ENCODE measurements around the gene LLCFC1.

Gene LLCFC1

DNA sequence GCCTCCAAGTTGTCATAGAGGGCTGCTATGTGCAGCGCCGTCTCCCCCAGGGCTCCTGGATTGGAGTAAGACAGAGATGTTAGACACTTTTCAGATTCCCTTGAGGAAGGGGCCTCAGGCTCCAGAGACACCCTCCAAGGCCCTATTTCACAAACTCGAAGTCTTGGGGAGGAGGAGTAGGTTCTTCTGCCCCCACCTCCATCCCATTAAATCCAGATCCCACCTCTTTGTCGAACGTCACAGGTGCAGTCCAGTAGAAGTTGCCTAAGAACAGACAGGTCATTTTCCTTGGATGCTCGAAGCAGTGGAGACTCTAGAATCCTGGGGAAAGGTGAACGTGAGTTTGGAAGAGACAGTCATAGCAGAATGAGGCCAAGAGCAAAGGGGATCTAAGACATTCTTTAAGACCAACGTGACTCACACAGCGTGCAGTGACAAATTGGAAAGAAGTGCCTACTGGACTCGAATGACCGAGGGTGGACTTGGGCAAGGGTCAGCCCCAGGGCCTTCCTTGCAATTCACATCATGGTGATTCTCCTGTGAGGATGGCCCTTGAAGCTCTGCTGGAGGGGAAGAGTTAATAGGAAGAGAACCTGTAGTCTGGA lies 9.1 kb upstream of the LLCFC1 start:
- TF ChIP-seq, protein P1, sequence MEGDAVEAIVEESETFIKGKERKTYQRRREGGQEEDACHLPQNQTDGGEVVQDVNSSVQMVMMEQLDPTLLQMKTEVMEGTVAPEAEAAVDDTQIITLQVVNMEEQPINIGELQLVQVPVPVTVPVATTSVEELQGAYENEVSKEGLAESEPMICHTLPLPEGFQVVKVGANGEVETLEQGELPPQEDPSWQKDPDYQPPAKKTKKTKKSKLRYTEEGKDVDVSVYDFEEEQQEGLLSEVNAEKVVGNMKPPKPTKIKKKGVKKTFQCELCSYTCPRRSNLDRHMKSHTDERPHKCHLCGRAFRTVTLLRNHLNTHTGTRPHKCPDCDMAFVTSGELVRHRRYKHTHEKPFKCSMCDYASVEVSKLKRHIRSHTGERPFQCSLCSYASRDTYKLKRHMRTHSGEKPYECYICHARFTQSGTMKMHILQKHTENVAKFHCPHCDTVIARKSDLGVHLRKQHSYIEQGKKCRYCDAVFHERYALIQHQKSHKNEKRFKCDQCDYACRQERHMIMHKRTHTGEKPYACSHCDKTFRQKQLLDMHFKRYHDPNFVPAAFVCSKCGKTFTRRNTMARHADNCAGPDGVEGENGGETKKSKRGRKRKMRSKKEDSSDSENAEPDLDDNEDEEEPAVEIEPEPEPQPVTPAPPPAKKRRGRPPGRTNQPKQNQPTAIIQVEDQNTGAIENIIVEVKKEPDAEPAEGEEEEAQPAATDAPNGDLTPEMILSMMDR (IDR thresholded peaks at IDR 0.05; ENCODE audit: insufficient read depth, low read depth, low read length, missing control alignments), result no peak
- no peak for DNase-seq (ENCODE audit: low read depth)
- H3K4me3 ChIP-seq (ENCODE audit: low read length), result no peak overlapping the region

DNA sequence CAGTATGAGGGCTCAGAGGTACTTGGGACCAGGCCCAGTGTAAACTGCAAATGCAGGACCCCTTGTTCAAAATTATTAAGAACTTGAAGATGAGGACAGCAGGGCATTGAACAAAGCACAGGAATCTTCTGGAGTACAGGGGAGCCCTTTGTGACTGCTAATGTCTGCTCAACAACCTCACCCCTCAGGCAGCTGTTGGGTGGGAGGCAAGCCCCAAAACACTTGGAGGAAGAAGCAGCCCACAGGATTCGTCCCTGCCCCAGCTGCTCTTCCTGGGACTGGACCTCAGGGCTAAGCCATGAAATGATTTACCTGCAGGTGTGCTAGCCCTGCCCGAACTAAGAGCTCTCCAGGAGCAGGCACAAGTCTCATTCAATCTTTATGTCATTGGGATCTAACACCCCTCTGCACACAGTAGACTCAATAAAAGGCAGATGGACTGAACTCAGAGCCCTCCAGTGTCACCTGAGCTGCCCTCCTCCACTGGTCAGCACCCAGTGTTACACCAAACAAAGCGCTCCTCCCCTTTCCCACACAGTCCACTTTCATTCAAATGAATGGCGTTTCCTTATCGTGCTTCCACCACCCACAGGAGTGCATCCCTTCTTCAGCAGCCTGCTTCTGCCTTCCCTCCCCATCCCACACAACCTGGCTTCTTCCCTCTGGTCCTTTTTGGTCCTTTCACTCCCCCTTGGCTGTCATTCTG lies 6.7 kb upstream of the LLCFC1 start:
- no peak overlapping the region for H3K4me3 ChIP-seq (ENCODE audit: low read length)
- DNase-seq (ENCODE audit: low read depth), result no peak
- TF ChIP-seq, protein P1 (IDR thresholded peaks at IDR 0.05; ENCODE audit: insufficient read depth, low read depth, low read length, missing control alignments), result no peak

DNA sequence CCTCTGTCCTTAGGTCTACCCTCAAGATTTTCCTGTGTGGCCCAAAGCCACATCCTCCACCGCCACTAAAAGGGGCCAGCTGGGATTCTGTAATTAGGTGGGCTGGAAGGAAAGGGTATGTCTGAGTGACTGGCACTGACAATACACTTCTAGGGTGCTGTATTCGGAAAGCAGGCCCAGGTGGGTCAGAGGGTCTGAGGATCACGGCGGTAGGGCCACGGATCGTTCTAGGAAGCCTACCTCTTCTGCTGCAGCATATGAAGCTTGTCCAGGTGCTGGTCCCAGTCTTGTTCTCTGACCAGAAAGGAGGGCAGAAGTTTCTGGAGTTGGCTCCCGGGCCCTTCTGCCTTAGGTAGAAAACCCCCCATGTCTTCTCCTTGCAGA lies 6.2 kb upstream of the LLCFC1 start:
- DNase-seq (ENCODE audit: low read depth), result no peak
- TF ChIP-seq, protein P1 (IDR thresholded peaks at IDR 0.05; ENCODE audit: insufficient read depth, low read depth, low read length, missing control alignments), result no peak
- H3K4me3 ChIP-seq (ENCODE audit: low read length), result no peak overlapping the region

DNA sequence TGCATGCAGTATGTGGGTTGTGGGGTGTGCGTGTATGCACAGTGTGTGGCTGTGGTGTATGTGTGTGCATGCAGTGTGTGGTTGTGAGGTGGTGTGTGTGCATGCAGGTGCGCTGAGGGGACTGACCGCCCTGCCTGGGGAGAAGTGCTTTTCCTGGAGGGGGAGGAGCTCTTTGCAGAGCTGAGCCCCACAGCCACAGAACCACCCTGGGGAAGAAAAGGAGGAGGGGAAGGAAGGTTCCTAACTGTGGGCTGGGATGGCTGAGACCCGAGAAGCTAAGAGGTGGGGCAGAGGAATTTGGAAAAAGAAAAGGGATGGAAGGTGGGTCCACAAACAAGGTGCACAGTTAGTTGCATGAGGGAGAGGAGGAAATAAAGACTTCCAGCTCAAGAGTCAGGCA lies 5.7 kb upstream of the LLCFC1 start, which contains the start of gene TRPV5:
TSS of gene TRPV5 (minus strand) at position 123 of the 400 bp plus-strand sequence. CDS start 287 bp downstream, outside the sequence.
- TF ChIP-seq, protein P1 (IDR thresholded peaks at IDR 0.05; ENCODE audit: insufficient read depth, low read depth, low read length, missing control alignments), result no peak
- H3K4me3 ChIP-seq (ENCODE audit: low read length), result no peak within 1 kb of the TSS
- DNase-seq (ENCODE audit: low read depth), result no peak

DNA sequence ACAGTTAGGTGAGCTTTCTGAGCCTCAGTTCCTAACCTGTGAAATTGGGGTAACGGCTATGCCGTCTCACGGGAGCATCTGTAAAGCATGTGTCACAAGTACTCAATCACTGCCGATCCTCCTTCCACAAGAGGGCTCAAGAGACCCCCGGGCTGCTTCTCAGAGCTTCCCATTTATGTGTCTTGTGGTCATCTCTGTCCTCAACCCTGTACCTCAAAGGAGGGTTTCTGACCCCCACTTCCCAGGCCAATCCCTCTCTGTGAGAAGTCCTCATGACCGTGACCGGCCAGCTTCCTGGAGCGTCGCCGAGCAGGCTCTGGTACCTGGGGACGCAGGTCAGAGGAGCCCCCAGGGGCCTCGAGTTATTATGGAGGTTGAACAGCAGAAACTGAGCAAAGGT lies 5.2 kb upstream of the LLCFC1 start:
- no peak for DNase-seq (ENCODE audit: low read depth)
- no peak overlapping the region for H3K4me3 ChIP-seq (ENCODE audit: low read length)
- TF ChIP-seq, protein P1 (IDR thresholded peaks at IDR 0.05; ENCODE audit: insufficient read depth, low read depth, low read length, missing control alignments), result no peak

DNA sequence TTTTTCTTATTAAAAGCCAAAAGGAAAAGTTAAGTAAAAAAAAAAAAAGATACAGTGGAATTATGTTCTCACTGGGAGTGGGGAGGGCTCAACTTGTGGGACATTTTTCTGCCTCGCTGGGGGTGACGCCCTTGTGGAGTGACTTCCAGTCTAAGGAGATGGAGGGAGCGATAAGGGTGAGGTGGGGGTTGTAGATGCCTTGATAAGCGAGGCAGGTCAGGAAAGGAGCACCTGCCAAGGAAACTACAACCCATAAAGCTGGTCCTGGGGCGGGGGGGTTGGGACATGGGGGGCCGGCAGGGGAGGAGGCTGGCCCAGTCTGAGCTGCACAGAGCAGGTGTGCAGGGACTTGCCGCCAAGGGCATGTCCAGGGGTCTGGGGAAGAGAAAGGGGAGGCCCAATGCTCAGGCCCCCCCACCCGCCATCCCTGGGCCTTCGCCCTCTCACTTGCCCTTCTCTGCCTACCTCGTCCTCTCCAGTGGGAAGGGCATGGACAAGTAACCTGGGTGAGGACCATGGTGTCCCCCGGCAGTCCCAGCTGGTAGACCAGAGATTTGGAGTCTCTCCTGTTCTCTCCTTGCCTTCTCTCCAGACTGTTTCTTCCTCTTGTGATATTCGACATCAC lies 3.2 kb upstream of the LLCFC1 start:
- TF ChIP-seq, protein P1 (IDR thresholded peaks at IDR 0.05; ENCODE audit: insufficient read depth, low read depth, low read length, missing control alignments), result no peak
- no peak for DNase-seq (ENCODE audit: low read depth)

More for the DNA sequence above, 3.2 kb upstream of the LLCFC1 start:
- no peak overlapping the region for H3K4me3 ChIP-seq (ENCODE audit: low read length)
